Measurements from ENCODE around the gene RNH1. TPM values are rescaled to one million over a fixed set of nuclear protein-coding genes. Genes with fewer than 3 reads are reported as not detected.

The RNH1 gene
- total RNA-seq, 2 donors from 2014 or later = 197 to 209 TPM

GRCh38 chr11:490930-491260 is 16.1 kb downstream of the RNH1 start:
- DNase-seq (ENCODE audit: low spot score) = no peak

GRCh38 chr11:490186-490929 is 16.7 kb downstream of the RNH1 start:
- intact Hi-C loops (cut with DNase I) = no loop called here
- DNase-seq (ENCODE audit: low spot score) = no peak

More at GRCh38 chr11:490930-491260, 16.1 kb downstream of the RNH1 start:
- intact Hi-C loops (cut with DNase I) = no loop called here

- DNase-seq (ENCODE audit: low spot score) = no peak
- intact Hi-C loops (cut with DNase I) = no loop called here
Observed at GRCh38 chr11:489610-490185, 17.3 kb downstream of the RNH1 start.

GRCh38 chr11:488992-489391 is 18.1 kb downstream of the RNH1 start:
- DNase-seq (ENCODE audit: low spot score) = no peak
- intact Hi-C loops (cut with DNase I) = no loop called here

GRCh38 chr11:488579-488978 is 18.5 kb downstream of the RNH1 start:
- no peak for DNase-seq (ENCODE audit: low spot score)
- intact Hi-C loops (cut with DNase I) = no loop called here

- intact Hi-C loops (cut with DNase I) = no loop called here
- no peak for DNase-seq (ENCODE audit: low spot score)
Observed at GRCh38 chr11:488062-488461, 19.0 kb downstream of the RNH1 start.

GRCh38 chr11:487571-488021 is 19.4 kb downstream of the RNH1 start:
- intact Hi-C loops (cut with DNase I) = no loop called here
- no peak for DNase-seq (ENCODE audit: low spot score)

GRCh38 chr11:486189-486588 is 20.9 kb downstream of the RNH1 start:
- DNase-seq (ENCODE audit: low spot score) = no peak
- intact Hi-C loops (cut with DNase I) = no loop called here

GRCh38 chr11:484616-485015 is 22.4 kb downstream of the RNH1 start:
- intact Hi-C loops (cut with DNase I) = no loop called here
- DNase-seq (ENCODE audit: low spot score) = no peak

- intact Hi-C loops (cut with DNase I) = no loop called here
- DNase-seq (ENCODE audit: low spot score) = no peak
Observed at GRCh38 chr11:479311-479710, 27.7 kb downstream of the RNH1 start.

GRCh38 chr11:477052-477715 is 29.9 kb downstream of the RNH1 start:
- no peak for DNase-seq (ENCODE audit: low spot score)
- intact Hi-C loops (cut with DNase I) = no loop called here

GRCh38 chr11:476416-476815 is 30.6 kb downstream of the RNH1 start:
- DNase-seq (ENCODE audit: low spot score) = no peak
- intact Hi-C loops (cut with DNase I) = no loop called here

GRCh38 chr11:475941-476340 is 31.1 kb downstream of the RNH1 start:
- no peak for DNase-seq (ENCODE audit: low spot score)
- intact Hi-C loops (cut with DNase I) = no loop called here

GRCh38 chr11:474914-475506 is 32.0 kb downstream of the RNH1 start:
- intact Hi-C loops (cut with DNase I) = no loop called here
- no peak for DNase-seq (ENCODE audit: low spot score)

GRCh38 chr11:473962-474785 is 32.9 kb downstream of the RNH1 start:
- DNase-seq (ENCODE audit: low spot score) = peak; percentile 52
- intact Hi-C loops (cut with DNase I) = no loop called here

GRCh38 chr11:473415-473814 is 33.6 kb downstream of the RNH1 start:
- DNase-seq (ENCODE audit: low spot score) = peak; percentile 77
- intact Hi-C loops (cut with DNase I) = no loop called here

- intact Hi-C loops (cut with DNase I) = no loop called here
- DNase-seq (ENCODE audit: low spot score) = peak; percentile 68
Observed at GRCh38 chr11:472816-473215, 34.2 kb downstream of the RNH1 start.

GRCh38 chr11:472272-472671 is 34.8 kb downstream of the RNH1 start:
- intact Hi-C loops (cut with DNase I) = no loop called here

GRCh38 chr11:471468-472145 is 35.4 kb downstream of the RNH1 start:
- intact Hi-C loops (cut with DNase I) = no loop called here
- DNase-seq (ENCODE audit: low spot score) = peak; percentile 79

More at GRCh38 chr11:472272-472671, 34.8 kb downstream of the RNH1 start:
- DNase-seq (ENCODE audit: low spot score) = peak; percentile 43
